ENCODE measurements around the gene PPFIA2.

GRCh38 chr12:81541121-81541520, 218.0 kb downstream of the PPFIA2 start:
- TF ChIP-seq CTCF (IDR thresholded peaks at IDR 0.05) = no peak
- TF ChIP-seq POLR2AphosphoS5 (IDR thresholded peaks at IDR 0.05; ENCODE audit: low read depth, low read length) = no peak
- TF ChIP-seq REST (IDR thresholded peaks at IDR 0.05; ENCODE audit: insufficient read depth in 1 of 2, low read depth in 2 of 2, low read length in 1 of 2) = no peak
- no peak for TF ChIP-seq SIN3A (IDR thresholded peaks at IDR 0.05; ENCODE audit: borderline replicate concordance, insufficient read depth, low read depth, low read length)
- no peak for TF ChIP-seq TCF7L2 (IDR thresholded peaks at IDR 0.05; ENCODE audit: low read depth, low read length)

All from Panc1 (cell line).